Hematopoietic multipotent progenitor cell treated with erythropoietin and hydrocortisone succinate and interleukin-3 and kit ligand, for 8 days (in vitro differentiated cells): Measurements from ENCODE around the gene IL19.
A peak's percentile ranks its signal among the peaks of the same experiment; 100 is the strongest.
"Not testable (repeated sequence)": the region's sequence is repeated elsewhere in the genome, so short reads cannot be mapped to it uniquely, and the experiment has no call there.

Experiments used
- DNase-seq: peaks from one replicate; pipeline ENCODE4 v3.0.0-alpha.2; 2015

Gene IL19

DNA sequence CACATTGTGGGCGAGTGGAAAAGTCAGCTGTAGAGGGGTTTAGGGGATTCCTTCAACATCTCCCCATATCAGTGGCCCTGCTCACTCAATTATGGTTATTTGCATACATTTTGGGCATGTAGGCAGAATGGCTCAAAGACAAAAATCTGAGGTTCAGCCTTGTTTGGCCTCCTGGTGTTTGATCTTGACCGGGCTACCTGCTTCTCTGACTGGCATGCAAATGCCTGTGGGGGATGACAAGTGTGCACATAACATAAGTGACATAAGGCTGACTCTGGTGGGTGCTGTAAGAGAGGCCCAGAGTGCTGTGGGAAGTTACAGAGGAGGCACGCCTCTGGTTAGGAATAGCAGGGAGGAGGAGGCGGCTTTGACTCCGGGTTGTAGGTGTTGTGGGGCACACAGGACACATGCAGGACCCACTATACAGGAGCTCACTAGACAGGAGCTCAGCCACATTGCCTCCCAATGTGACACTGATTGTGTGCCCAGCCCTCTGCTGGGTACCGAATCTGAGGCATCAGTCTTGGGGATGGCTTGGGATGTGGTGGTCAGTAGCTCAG is 29.4 kb upstream of the IL19 start:
- no peak for DNase-seq

DNA sequence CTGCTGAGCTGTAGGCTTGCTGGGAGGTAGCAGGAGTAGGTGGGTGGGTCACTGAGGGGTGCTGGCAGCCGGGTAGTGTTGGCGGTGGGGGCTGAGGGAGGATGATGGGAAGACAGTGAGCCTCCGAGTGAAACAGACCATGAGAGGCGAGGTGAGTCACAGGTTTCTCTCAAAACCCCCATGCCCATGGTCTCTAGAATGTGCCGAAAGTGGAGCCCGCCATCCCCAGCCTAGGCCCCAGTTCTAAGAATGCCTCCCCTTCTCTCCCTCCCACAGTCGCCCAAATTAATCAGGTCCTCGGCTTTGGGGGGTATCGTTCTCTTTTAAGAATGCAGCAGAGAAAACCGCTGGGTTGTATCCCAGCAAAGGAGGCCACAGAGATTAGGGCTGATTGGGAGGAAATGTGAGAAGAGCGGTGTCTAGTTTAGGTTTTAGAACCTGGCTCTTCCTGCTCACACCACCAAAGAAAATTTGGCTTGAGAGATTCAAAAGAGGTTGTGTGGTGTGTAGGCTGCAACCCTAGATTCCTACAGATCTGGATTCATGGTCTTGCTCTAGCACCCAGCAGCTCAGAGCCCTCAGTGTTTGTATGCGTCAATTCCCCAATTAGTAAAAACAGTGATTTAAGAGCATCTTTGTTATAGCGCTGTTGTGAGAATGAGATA is 27.7 kb upstream of the IL19 start:
- no peak for DNase-seq

DNA sequence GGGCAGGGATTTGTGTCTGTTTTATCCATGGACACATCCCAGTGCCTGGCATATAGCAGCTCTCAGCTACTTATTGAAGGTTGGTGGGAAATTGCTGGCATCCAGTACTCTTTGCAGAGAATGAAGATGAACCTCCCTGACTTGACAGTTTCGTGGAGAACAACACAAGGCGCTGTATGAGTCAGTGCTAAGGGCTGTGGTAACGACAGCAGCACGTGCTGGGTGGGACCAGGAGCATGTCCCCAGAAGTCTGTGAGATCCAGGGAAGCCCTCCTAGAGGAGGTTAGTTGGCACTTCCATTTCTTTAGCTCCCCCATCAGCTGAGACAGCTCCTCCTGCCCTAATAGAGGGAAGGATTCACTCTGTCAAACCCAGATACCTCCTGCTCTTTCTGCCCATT is 25.9 kb upstream of the IL19 start:
- no peak for DNase-seq

DNA sequence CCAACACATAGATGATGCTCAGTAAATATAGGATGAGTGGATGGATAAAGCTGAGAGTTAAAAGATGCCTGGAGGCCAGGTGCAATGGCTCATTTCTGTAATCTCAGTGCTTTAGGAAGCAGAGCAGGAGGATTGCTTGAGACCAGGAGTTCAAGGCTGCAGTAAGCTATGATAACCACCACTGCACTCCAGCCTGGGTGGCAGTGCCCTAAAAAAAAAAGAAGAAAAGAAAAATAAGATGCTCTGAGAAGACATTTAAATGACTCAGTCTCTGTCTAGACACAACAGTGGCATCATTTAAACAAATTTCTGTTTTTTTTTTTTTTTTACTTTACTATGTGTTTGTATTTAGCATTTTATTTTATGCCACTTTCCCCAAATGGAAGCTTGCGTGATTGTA is 25.3 kb upstream of the IL19 start:
- DNase-seq = no peak

DNA sequence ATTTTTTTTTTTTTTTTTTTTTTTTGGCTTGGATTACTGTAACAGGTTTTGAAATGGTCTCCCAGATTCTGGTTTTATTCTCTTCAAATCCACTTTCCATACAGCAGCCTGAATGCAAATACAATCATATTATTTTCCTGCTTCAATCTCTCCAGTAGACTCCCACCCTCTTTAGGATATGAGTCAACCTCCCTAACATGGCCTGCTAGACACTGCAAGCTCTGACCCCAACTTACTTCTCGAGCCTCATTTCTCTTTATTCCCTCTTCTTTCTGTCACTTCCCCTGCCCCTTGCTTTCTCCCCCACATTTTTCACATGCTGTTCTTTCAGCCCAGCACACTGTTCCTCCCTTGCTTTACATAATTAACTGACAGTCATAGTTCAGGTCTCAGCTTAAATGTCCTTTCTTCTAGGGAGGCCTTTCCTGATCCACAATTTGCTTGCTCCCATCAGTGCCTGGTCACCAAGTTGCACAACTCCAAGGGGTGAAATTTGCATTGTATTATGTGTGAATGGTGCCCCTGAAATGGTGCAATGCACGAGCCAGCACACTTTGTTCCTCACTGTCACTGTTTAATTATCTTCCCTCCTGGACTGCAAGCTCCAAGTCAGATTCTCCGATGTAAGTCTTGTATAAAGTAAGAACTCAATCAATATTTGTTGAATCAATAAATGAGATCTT is 22.1 kb upstream of the IL19 start:
- DNase-seq = no peak

DNA sequence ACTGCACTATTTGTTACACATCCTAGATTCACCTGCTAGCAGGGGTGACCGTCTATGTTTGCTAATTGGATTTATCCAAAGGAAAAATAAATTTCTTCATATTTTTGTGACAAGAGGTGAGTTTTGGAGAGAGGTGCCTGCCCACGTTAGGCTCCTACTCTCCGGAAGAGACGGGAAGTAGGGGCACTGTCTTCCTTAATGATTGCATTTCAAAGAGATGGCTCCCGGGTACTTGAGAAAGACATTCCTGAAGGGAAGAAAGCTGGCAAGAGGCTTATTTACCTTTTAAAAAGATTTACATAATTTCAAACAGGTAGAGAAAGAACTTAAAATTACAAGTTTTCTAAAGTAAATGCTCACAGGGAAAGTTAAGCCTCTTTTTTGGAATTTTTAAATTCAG is 18.7 kb upstream of the IL19 start:
- no peak for DNase-seq

DNA sequence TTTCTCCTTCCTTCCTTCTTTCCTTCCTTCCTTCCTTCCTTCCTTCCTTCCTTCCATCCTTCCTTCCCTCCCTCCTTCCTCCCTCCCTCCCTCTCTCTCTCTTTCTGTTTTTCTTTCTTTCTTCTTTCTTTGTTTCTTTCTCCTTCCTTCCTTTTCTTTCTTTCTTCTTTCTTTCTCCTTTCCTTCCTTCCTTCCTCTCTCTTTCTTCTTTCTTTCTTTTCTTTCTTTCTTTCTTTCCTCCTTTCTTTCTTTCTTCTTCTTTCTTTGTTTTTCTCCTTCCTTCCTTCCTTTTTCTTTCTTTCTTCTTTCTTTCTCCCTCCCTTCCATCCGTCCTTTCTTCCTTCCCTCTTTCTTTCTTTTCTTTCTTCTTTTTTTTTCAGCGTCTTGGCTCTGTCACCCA is 18.1 kb upstream of the IL19 start:
- DNase-seq = no peak

DNA sequence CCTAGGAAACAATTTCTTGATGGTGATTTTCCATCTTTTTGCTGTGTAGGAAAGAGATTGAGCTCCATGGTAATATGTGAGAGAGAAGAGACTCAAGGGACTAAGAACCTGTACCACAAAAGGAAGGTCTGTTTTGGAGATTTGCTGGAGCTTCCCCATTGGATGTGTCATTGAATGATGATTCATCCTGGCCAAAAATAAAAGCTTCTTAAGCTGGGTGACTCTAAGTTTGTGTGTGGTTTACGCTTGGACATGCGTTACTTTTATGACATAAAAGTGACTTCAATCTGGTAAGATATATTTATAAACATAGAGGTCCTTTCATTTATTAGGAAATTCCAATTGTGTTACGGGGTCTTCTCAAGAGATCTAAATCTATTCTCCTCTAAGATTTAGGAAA is 17.4 kb upstream of the IL19 start:
- DNase-seq = no peak

DNA sequence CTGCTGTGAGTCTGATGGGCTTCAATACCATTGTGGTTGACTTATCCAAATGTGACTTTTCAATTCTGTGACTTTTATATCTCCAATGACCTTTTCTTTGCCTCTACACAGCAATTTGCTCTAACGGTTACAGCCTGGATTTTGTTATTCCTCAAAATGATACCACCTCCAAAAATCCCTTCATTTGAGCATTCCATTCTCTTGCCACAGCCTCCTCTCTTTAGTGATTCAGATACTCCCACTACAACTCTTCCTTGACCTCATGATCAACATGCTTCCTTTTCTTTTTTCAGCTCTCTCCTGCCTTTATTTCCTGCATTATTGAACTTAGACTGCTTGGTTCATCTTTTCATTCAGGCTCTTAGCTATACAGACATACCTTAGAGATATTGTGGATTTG is 16.6 kb upstream of the IL19 start:
- no peak for DNase-seq

DNA sequence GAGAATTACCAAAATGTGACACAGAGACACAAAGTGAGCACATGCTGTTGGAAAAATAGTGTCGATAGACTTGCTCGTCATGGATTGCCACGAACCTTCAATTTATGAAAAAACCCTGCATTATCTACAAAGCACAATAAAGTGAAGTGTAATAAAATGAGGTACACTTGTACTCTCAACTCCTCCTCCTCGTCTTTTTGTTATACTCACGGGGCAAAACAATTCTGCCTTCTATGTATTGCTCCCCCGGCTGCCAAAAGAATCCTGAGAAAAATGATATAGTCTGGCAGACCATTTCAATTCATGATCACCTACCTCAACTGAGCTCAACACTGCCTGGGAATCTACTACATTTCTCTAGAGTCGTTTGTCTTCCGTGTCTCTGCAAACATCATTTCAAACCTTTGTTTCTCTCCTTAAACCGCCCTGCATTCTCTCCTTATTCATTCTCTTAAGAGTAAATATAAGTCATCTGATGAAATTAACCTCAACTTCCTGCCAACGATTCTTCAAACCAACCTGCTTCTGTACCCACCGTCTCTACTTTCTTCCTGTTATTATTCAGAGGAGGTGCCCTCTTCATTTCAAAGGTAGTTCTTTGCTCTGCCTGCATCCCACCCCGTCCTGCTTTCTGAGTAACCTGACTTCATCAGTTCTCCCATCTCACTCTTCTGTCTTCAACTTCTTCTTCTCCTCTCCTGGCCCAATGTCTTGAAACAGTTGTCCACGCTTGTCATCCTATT is 12.9 kb upstream of the IL19 start:
- DNase-seq = no peak

DNA sequence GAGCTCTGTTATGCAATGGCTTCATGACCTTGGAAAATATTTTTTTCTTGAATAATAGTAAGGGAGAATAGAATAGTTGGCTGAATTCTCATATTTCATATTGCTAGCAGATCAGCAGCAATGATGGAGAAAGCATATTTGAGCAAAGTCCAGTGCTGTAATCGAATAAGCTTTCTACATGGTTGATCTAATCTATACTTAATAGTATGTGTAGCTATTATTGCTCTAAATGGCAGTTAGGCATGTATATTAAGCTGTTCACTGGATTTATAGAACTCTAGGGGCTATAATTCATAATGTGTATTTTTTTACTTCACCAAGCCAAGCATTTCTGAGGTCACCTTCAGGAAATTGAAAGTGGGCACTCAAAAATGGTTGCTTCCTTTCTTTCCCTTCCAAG is 10.0 kb upstream of the IL19 start:
- DNase-seq = no peak

DNA sequence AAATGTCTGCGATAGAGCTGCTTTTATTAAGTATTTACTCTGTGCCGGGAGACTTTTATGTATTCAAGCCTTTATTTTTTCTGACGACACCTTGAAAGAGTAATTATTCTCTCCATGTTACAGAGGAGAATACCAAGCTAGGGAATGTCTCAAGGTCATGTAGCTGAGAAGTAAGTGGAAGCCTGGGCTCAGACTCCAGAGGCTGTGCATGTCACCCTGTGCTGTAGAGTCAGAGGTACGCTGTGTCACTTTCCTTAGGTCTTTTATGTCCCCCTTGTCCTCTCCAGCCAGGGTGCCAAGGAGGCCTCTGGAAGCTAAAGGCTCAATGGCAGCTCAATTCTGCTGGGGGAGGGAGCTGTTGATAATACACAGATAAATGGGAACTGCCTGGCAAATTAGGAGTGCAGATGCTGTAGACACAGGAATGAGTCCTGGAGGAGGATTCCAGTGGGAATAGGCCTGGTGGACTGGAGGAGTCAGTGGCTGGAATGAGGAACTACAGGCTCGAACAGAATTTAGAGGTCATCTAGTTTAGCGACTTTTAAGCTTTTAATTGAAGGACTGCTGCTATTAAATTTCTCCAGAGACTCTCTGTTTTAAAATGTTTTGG is 9.3 kb upstream of the IL19 start:
- no peak for DNase-seq

DNA sequence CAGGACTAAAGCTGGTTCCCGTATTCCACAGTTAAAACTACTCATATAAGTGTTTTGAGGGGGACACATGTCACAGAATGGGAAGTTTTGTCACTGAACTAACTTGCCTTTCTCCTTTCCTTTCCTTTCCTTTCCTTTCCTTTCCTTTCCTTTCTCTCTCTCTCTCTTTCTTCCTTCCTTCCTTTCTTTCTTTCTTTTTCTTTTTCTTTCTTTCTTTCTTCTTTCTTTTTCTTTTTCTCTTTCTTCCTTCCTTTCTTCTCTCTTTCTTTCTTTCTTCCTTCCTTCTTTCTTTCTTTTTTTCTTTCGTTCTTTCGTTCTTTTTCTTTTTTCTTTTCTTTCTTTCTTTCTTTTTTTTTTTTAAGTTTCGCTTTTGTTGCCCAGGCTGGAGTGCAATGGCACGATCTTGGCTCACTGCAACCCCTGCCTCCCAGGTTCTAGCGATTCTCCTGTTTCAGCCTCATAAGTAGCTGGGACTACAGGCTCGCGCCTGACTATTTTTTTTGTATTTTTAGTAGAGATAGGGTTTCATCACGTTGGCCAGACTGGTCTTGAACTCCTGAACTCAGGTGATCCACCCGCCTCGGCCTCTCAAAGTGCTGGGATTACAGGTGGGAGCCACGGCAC is 7.7 kb upstream of the IL19 start:
- not testable (repeated sequence) for DNase-seq

DNA sequence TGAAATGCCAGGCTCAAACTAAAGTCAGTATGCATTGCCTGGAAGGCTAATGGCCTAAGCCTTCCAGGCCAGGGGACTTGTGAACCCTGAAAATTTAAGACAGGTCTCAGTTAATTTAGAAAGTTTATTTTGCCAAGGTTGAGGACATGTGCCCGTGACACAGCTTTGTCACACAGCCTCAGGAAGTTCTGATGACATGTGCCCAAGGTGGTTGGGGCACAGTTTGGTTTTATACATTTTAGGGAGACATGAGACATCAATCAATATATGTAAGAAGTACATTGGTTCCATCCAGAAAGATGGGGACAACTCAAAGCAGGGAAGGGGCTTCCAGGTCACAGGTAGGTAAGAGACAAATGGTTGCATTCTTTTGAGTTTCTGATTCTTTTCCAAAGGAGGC is 4.8 kb upstream of the IL19 start:
- not testable (repeated sequence) for DNase-seq

DNA sequence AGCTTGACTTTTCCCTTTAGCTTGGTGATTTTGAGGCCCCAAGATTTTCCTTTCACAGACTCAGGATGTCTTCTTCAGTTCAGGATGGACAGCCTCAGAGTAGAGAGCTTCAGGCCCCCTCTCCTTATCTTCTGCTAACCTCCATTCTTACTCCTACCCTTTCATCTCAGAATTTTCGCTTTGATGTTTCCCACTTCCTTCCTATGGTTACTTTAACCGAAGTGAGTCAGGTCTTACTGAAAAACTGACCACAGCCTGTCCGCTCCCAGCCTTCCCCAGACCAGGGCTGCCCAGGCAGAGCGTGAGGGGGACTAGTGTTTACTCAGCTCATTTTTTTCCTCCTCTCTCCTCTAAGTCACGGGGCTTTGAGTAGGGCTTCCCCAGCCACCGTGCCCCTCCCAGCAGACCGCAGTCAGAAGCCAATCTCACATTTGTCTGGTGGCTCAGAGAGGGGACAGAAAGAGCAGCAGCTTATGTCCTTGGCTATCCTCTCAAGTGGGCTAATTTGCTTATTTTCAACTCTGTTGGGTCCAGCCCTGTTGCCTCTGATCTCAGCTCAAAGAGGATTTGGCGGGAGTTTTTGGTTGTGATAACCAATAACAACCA is 4.2 kb upstream of the IL19 start:
- DNase-seq = peak; percentile 44

DNA sequence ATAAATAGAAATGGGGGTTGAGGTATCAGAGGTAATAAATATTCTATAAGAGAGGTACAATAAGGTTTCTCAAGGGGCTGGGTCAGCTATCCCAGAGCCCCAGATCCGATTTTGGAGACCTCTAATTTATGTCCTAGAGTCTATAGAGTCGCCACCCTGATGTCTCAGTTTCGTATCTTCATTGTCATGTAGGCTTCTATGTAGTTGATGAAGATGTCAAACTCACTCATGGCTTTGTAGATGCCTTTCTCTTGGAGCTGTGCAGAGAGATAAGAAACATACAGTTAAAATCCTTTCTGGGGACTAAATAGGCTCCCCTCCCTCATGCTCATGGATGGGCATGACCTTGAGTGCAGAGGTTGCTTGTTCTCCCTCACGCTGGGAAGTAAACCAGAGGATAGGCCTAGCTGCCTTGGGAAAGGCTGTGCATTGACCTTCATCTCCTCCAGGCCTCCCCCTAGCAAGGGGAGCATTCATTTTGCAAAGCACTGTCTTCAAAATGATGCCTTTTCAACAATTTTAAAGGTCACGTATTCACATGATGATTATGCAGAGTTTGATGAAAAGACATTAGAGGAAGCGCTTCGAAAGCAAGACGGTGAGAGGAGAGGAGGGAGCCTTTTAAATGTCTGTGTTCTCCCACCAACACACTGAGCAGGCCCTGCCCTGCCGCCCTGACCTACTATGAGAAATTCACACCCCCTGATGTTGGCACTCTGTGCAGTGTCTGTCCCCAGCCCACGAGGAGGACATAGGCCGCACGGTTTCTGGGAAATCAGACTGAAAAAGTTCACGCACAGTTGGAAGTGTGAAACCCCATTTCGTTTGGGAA is 1.9 kb upstream of the IL19 start:
- DNase-seq = peak; percentile 4

DNA sequence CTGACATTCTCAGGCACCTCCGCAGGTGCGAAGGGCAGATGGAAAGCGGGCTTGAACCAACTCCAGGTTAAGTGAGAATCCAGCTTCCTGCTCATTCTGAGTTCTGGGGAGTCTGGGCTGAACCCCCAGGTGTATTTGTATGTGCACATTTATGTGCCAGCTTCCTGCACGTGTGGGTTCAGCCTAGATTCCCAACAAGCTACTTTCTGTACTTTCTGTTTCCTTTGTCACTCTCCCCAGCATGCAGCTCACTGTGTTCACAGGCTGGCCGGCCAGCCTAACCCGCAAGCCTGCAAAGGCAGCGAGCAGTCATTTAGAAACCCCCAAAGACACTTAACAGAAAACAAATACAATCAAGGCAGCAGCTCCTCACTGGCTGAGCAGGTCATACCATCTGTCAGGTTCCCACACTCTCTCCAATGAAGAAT is 1.3 kb upstream of the IL19 start:
- no peak for DNase-seq

DNA sequence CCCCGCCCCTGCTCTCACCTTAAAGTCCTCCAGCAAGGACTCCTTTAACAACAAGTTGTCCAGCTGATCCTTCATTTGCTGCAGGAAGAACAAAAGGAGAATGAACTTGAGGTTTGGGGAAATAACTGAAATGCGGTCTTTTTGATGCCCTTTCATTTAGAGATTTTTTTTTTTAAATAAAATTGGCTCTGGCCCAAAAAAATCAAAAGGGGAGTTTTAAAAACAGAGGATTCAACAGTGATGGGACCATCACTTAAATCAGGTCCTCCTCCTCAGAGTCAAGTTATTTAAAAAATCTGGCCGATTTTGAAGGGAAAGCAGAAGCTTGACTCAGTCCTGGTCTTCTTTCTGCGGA is 742 bp downstream of the IL19 start:
- DNase-seq = no peak

DNA sequence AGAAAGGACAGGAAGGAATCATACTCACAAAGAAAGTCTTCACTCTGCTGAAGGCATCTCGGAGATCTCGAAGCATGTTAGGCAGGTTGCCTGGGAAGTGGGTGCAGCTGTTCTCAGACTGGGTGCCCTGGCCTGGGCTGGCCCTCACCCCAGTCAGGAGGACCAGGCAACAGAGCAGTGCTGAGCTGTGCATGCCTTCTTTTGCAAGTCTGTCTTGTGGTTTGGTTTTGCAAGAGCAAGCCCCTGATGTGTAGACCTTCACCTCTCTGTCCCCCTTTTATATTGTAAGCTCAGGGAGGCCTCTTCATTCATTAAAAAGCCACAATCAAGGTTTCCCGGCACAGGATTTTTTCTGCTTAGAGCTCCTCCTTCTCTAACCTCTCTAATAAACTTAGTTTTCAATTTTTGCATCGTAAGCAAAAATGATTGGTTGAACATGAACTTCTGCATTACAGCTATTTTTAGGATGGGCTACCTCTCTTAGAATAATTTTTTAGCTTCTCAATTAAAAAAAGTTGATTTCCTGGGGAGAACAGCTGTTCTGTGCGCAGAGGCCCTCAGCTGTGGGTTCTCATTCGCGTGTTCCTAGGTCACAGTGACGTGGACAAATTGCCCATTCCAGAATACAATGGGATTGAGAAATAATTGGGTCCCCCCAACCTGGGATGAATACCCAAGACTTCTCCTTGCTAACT is 1.8 kb downstream of the IL19 start, which contains the start of gene IL10:
TSS of gene IL10 (minus strand) at position 252 of the 695 bp plus-strand sequence. CDS start at position 193, 59 bp downstream.
- no peak for DNase-seq

DNA sequence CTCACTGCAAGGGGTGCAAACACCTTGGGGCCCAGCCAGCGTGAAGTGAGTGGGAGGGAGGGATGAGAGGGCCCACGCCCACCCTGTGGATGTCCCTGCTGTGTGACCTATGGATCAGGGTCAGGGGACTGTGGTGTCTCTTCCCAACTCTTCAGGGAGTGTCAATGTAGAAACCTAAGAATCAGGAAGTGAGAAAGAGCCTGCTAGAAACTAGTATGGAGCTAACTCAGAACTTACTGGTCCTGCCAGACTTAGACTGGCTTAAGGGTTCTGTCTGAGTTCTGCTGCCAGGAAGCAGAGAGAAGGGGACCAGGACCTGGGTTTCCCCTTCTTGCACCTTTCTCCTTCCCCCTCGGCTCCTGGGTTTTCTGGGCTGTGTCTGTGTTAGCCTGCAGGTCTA is 3.5 kb downstream of the IL19 start:
- no peak for DNase-seq

DNA sequence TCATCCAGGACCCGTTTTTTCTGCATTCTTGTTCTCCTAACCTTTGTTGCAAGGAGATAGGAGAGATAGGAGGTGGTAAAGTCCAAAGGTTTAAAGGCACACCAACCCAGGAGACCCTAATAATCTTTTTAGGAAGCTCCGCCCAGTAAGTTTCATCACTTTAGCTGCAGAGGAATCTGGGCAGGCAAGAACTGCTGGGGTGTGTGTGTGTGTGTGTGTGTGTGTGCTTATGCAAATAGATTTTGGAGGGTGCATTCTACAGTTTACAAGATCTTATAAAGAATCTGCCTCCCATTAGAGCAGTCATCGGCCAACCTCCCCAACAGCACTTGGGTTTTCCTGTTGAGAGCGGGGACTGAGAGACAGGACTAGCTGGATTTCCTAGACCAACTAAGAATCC is 5.7 kb downstream of the IL19 start:
- no peak for DNase-seq
